Glomerular endothelial cell (primary cell): ENCODE measurements around the gene OR10D3. TPM values are rescaled to one million over a fixed set of nuclear protein-coding genes. Genes with fewer than 3 reads are reported as not detected.
"Not testable (repeated sequence)": the region's sequence is repeated elsewhere in the genome, so short reads cannot be mapped to it uniquely, and the experiment has no call there.

ENCODE experiments used
- DNase-seq: peaks from one replicate; pipeline ENCODE4 v3.0.0-alpha.2; 2011; ENCODE audit warnings: low read depth, low spot score; ENCODE audit errors: extremely low read depth
- total RNA-seq: library from RNA; depleted of rRNA; stranded (reverse); fragments of >200 nt; gene quantifications from 2 replicates; pipeline ENCODE4 v1.2.3, GENCODE V29; 2015

OR10D3 gene
- total RNA-seq, 1 donor from 2014 or later = not detected

GRCh38 chr11:124194293-124195188 is 11.4 kb downstream of the OR10D3 start:
- DNase-seq = no peak

DNA sequence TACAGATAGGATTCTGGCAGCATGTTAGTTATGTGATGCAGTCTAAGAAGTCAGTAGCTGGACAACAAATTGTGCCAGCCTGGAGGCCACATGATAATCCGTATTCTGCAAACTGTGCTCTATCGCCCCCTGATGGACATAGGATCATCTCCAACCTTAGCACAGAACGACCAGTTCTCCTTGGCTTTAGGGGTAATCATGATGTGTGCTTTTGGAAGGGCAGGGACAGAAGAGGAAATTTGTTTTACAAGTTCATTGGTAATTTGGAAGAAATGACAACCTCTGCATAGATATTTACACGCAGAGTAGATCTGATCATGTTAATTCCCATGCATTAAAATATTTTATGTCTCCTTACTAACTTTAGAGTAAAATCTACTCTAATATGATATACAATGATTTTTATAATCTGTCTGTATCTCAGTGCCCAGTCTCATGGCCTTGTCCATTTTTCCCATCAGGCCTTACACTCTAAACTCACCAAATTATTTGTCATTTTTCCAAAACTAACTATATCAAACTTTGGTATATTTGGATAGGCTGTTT is 12.1 kb downstream of the OR10D3 start:
- peak; percentile 60 for DNase-seq

DNA sequence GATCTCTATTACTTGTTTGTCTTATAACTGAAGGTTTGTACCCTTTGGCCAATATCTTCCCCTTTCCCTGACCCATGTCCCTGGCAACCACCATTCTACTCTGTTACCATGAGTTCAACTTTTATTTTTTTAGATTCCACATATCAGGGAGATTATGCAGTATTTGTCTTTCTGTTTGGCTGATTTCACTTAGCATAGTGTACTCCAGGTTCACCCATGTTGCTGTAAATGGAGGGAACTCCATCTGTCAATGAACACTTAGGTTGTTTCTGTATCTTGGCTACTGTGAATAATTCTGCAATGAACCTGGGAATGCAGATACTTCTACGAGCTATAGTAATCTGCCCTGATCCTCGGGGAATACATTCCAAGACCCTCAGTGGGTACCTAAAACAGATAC is 14.9 kb downstream of the OR10D3 start:
- no peak for DNase-seq

- DNase-seq = no peak
Measured at GRCh38 chr11:124198897-124199296, 15.8 kb downstream of the OR10D3 start.

DNA sequence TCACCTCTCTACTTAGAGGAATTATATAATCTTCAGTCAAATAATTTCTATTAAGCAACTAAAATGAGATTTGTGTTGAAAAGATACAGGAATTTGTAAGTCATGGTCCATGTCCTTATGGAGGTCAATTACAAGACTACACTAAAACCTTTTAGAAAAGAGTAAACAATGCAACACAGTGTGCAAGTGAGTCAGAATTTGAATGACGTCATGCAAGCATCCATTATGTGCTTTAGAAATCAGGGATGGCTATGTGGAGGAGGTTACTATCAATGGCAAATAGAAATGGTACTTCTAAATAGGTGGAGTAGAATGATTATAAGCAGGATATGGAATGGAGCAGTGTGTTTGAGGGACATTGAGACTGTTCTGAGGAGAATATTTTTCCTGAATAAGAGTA is 16.6 kb downstream of the OR10D3 start:
- no peak for DNase-seq

DNA sequence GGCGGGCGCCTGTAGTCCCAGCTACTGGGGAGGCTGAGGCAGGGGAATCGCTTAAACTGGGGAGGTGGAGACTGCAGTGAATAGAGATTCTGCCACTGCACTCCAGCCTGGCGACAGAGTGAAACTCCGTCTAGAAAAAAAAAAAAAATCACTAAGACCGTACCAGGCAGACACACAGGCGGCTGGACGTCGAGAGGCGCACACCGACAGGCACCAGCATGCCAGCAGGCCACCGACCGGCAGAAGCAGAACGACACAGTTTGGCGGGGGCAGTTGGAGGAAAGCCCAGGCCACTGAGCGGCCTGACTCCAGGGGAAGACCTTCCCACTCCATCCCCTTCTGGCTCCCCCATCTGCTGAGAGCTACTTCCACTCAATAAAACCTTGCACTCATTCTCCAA is 17.5 kb downstream of the OR10D3 start:
- no peak for DNase-seq

- no peak for DNase-seq
Measured at GRCh38 chr11:124202951-124203350, 19.8 kb downstream of the OR10D3 start.

GRCh38 chr11:124204008-124204407 is 20.9 kb downstream of the OR10D3 start:
- no peak for DNase-seq

- no peak for DNase-seq
Measured at GRCh38 chr11:124207102-124207792, 24.1 kb downstream of the OR10D3 start.

- no peak for DNase-seq
Measured at GRCh38 chr11:124209824-124210357, 26.7 kb downstream of the OR10D3 start.

- DNase-seq = no peak
Measured at GRCh38 chr11:124210421-124210820, 27.3 kb downstream of the OR10D3 start.

DNA sequence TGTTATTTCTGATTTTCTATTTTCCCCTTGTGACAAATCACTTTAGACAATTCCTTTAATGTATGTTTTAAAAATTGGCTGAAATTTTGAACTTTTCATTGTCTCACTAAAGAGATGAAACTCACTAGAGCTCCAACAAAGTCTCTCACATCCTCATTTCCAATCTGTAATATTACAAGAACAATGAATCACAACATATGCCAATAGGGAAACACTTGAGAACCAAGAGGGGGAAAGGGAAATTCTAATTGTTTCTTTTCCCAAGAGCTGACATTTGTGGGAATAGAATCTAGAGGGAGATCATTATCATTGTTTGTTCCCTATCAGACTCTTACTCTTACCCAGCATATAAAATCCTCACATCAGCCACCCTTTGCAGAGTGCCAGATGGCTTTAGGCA is 28.2 kb downstream of the OR10D3 start:
- DNase-seq = no peak

GRCh38 chr11:124214027-124214426 is 30.9 kb downstream of the OR10D3 start:
- DNase-seq = no peak

DNA sequence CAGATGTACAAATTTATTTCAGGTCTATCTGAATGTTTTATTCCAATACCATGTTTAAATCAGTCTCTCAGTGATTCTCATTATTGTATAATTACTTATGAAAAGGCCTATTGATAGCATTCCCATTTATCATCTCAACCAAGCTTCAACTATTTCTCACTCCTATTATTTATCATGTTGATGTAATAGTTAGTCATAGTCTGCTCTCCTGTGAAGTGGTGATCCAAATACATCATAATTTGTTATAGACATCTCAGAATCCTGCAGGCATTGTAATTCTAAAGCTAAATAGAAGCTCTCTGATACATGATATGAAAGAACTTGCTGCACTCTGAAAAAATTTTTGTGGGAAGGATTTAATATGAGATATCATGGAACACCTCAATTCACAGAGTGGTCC is 36.0 kb downstream of the OR10D3 start:
- DNase-seq = no peak

DNA sequence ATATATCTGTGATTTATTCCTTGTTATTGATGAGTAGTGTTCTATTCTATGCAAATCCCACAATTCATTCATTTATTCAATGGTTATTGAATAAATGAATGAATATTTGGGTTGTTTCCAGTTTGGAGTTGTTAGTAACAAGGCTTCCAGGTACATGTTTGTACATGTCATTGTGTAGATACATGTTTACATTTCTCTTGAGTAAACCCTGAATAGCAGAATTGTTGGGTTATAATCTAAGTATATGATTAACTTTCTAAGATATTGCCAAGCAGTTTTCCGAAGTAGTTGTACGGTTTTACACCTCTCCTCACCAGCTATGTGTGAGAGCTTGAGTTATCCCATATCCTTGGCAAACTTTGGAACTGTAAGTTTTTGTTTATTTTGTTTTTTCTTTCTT is 39.3 kb downstream of the OR10D3 start:
- DNase-seq = no peak

DNA sequence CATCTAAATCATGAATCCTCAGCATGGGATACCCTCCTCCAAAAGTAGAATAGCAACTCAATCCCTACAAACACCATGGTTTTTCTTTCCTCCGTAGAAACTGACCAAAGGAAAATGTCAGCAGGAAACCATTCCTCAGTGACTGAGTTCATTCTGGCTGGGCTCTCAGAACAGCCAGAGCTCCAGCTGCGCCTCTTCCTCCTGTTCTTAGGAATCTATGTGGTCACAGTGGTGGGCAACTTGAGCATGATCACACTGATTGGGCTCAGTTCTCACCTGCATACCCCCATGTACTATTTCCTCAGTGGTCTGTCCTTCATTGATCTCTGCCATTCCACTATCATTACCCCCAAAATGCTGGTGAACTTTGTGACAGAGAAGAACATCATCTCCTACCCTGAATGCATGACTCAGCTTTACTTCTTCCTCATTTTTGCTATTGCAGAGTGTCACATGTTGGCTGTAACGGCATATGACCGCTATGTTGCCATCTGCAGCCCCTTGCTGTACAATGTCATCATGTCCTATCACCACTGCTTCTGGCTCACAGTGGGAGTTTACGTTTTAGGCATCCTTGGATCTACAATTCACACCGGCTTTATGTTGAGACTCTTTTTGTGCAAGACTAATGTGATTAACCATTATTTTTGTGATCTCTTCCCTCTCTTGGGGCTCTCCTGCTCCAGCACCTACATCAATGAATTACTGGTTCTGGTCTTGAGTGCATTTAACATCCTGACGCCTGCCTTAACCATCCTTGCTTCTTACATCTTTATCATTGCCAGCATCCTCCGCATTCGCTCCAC is 41.7 kb downstream of the OR10D3 start:
- DNase-seq = not testable (repeated sequence)

DNA sequence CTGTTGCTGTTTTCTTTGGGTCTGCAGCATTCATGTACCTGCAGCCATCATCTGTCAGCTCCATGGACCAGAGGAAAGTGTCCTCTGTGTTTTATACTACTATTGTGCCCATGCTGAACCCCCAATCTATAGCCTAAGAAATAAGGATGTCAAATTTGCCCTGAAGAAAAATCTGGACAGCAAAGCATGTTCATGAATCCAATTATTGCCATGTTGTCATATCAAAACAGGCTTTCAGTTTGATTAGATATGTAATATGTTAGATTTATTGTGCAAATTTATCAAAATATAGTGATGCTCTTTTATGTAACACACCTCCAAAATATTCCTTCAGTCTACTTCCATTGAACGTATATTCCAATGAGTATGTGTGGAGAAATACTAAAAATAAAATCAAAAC is 42.3 kb downstream of the OR10D3 start:
- no peak for DNase-seq

GRCh38 chr11:124233376-124233775 is 50.2 kb downstream of the OR10D3 start:
- no peak for DNase-seq
